GM23248 (cell line): ENCODE results near the gene HNRNPA1L2. TPM values are rescaled to one million over a fixed set of nuclear protein-coding genes. Genes with fewer than 3 reads are reported as not detected.

ENCODE experiments used
- DNase-seq: peaks from one replicate; pipeline ENCODE4 v3.0.0-alpha.2; 2015
- H2AFZ ChIP-seq: fragments of 200-600 bp; sonication (generic); 2 replicates; pipeline ENCODE4 v1.6.1; 2016; ENCODE audit warnings: antibody characterized with exemption
- H3F3A ChIP-seq: fragments of 200-600 bp; sonication (generic); 2 replicates; pipeline ENCODE4 v1.6.1; 2016; ENCODE audit warnings: mild to moderate bottlenecking, antibody characterized with exemption, mixed run types; ENCODE audit not compliant: insufficient read depth
- H3K27ac ChIP-seq: fragments of 200-600 bp; sonication (generic); 2 replicates; pipeline ENCODE4 v1.5.1; 2016; ENCODE audit warnings: mild to moderate bottlenecking
- H3K27me3 ChIP-seq: fragments of 200-600 bp; sonication (generic); replicated peaks from 2 replicates; pipeline ENCODE4 v1.6.1; 2016; ENCODE audit warnings: mild to moderate bottlenecking; ENCODE audit not compliant: insufficient read depth
- H3K36me3 ChIP-seq: fragments of 200-600 bp; sonication (generic); 2 replicates; pipeline ENCODE4 v1.6.1; 2016; ENCODE audit warnings: low read depth, mild to moderate bottlenecking
- H3K4me1 ChIP-seq: fragments of 200-600 bp; sonication (generic); 2 replicates; pipeline ENCODE4 v1.6.1; 2016; ENCODE audit warnings: mild to moderate bottlenecking; ENCODE audit not compliant: insufficient read depth
- H3K4me2 ChIP-seq: fragments of 200-600 bp; sonication (generic); one replicate; pipeline ENCODE4 v1.6.1; 2016; ENCODE audit warnings: mild to moderate bottlenecking; ENCODE audit not compliant: unreplicated experiment
- H3K4me3 ChIP-seq: fragments of 200-600 bp; sonication (generic); 2 replicates; pipeline ENCODE4 v1.5.1; 2016; ENCODE audit warnings: mild to moderate bottlenecking
- H3K79me2 ChIP-seq: fragments of 200-600 bp; sonication (generic); 2 replicates; pipeline ENCODE4 v1.6.1; 2016; ENCODE audit warnings: mild to moderate bottlenecking; ENCODE audit not compliant: insufficient read depth
- H3K9ac ChIP-seq: fragments of 200-600 bp; sonication (generic); 2 replicates; pipeline ENCODE4 v1.6.1; 2016; ENCODE audit warnings: mild to moderate bottlenecking
- H3K9me2 ChIP-seq: fragments of 200-600 bp; sonication (generic); 2 replicates; pipeline ENCODE4 v1.6.1; 2016; ENCODE audit warnings: mixed run types, mild to moderate bottlenecking, moderate library complexity; ENCODE audit not compliant: insufficient read depth
- H3K9me3 ChIP-seq: fragments of 200-600 bp; sonication (generic); one replicate; pipeline ENCODE4 v1.6.1; 2017; ENCODE audit warnings: low read depth
- H4K20me1 ChIP-seq: fragments of 200-600 bp; sonication (generic); 2 replicates; pipeline ENCODE4 v1.6.0; 2016; ENCODE audit not compliant: insufficient read depth
- EZH2 ChIP-seq: fragments of 200-600 bp; sonication (generic); IDR thresholded peaks from 2 replicates; pipeline ENCODE4 v1.6.1; 2018; ENCODE audit warnings: antibody characterized with exemption, mild to moderate bottlenecking; ENCODE audit not compliant: insufficient read depth, poor library complexity, severe bottlenecking
- EZH2phosphoT487 ChIP-seq: fragments of 200-600 bp; sonication (generic); IDR thresholded peaks from 2 replicates; pipeline ENCODE4 v1.6.1; 2018; ENCODE audit warnings: antibody characterized with exemption, moderate library complexity, mild to moderate bottlenecking, low read depth; ENCODE audit not compliant: insufficient read depth
- WGBS, 2 experiments: methylation state at CpG; one replicate each; pipeline ENCODE4 v1.1.6; 2015 to 2017; ENCODE audit warnings: low lambda C conversion rate in 2 of 2, low coverage in 1 of 2; ENCODE audit errors: missing lambda C conversion rate in 2 of 2; 5-methylcytosine and 5-hydroxymethylcytosine counted together
- in situ Hi-C: fragments of 300-500 bp; cut with MboI; formaldehyde crosslinking; loops from 2 replicates; pipeline ENCODE4 v1.15.0; 2020
- polyA plus RNA-seq: library from polyadenylated mRNA; unstranded; fragments of >200 nt; fragmentation: Nextera tagmentation; extraction: Ambion mirVana; gene quantifications from 2 replicates; pipeline ENCODE4 v1.2.1, GENCODE V29; 2016
- total RNA-seq: library from RNA; depleted of rRNA; stranded (reverse); fragments of >200 nt; shearing (Covaris generic); gene quantifications from 2 replicates; pipeline ENCODE4 v1.2.3, GENCODE V29; 2014

Gene HNRNPA1L2
- total and polyA plus RNA-seq, 2 experiments from 2014 or later, result 1.2 to 8.5 TPM

DNA sequence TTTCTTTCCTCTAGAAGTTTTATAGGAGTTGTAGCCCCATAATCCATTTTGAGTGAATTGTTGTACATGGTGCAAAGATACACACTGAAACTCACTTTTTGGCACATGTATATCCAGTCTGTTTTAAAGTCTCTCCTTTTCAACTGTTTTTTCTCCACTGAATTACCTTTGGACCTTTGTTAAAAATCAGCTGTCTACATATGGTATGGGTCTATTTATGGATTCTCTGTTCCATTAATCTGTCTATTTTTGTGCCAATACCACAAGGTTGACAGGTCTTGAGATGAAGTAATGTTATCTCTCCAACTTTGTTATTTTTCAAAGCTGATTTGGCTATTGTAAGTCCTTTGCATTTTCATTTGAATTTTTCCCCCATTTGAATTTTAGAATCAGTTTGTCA, 4.7 kb downstream of the HNRNPA1L2 start:
- Histone ChIP-seq H4K20me1 (no peaks in the 10 kb centered on the region), H2AFZ (no peak overlapping the region), H3K9me3 (no peaks in the 10 kb centered on the region), H3K4me2 (no peak overlapping the region), H3K9ac (no peak overlapping the region), H3K79me2 (peaks cover 32% of the 10 kb centered on the region), H3F3A (peaks cover 21% of the 10 kb centered on the region), H3K36me3 (no peaks in the 10 kb centered on the region; the same call in 1 of the 2 replicates), H3K9me2 (no peaks in the 10 kb centered on the region), H3K4me3 (no peak overlapping the region), H3K27me3 (no peaks in the 10 kb centered on the region), H3K4me1 (0 out of 2 replicates have a peak, but pooled peaks cover 6% of the 10 kb centered on the region), H3K27ac (no peak overlapping the region)
- TF ChIP-seq EZH2, result no peak
- in situ Hi-C loops, result no loop called here
- no peak for DNase-seq

- TF ChIP-seq EZH2phosphoT487 (no peak), EZH2 (no peak)
- H3K9ac ChIP-seq, result peak overlapping the region; percentile 98
- peak overlapping the region; percentile 100 for H3K4me2 ChIP-seq
- no peaks in the 10 kb centered on the region for H3K27me3 ChIP-seq
- H3K4me3 ChIP-seq, result peak overlapping the region; percentile 97
- peaks cover 32% of the 10 kb centered on the region for H3F3A ChIP-seq
- peak overlapping the region; percentile 96 for H3K27ac ChIP-seq
- H3K9me2 ChIP-seq, result no peaks in the 10 kb centered on the region
- WGBS, 2 experiments, result 73 to 78% methylated on average over 6 of the region's 6 CpGs
- H2AFZ ChIP-seq, result no peak overlapping the region; the same call in 1 of the 2 replicates
- peaks cover 61% of the 10 kb centered on the region for H3K79me2 ChIP-seq
- H3K9me3 ChIP-seq, result no peaks in the 10 kb centered on the region
- H4K20me1 ChIP-seq, result no peaks in the 10 kb centered on the region
- no peak for DNase-seq
- in situ Hi-C loops, result no loop called here
- H3K36me3 ChIP-seq, result no peaks in the 10 kb centered on the region; the same call in 1 of the 2 replicates
- peaks cover 22% of the 10 kb centered on the region; the same call in 1 of the 2 replicates for H3K4me1 ChIP-seq
Measured at GRCh38 chr13:52650731-52651130, 8.5 kb downstream of the HNRNPA1L2 start.

GRCh38 chr13:52651897-52652195, 9.6 kb downstream of the HNRNPA1L2 start:
- TF ChIP-seq EZH2phosphoT487 (no peak), EZH2 (no peak)
- peaks cover 72% of the 10 kb centered on the region for H3K79me2 ChIP-seq
- WGBS, 2 experiments, result 2% methylated on average over 7 of the region's 7 CpGs
- no peak for DNase-seq
- H3K9ac ChIP-seq, result peak overlapping the region; percentile 98
- no peaks in the 10 kb centered on the region for H4K20me1 ChIP-seq
- peak overlapping the region; percentile 90 for H2AFZ ChIP-seq
- no peaks in the 10 kb centered on the region for H3K27me3 ChIP-seq
- H3K4me1 ChIP-seq, result peaks cover 31% of the 10 kb centered on the region
- peaks cover 29% of the 10 kb centered on the region for H3F3A ChIP-seq
- H3K9me3 ChIP-seq, result no peaks in the 10 kb centered on the region
- in situ Hi-C loops, result no loop called here
- no peaks in the 10 kb centered on the region for H3K9me2 ChIP-seq
- peak overlapping the region; percentile 97 for H3K4me3 ChIP-seq
- peak overlapping the region; percentile 100 for H3K4me2 ChIP-seq
- H3K36me3 ChIP-seq, result peaks cover 3% of the 10 kb centered on the region; the same call in 1 of the 2 replicates
- peak overlapping the region; percentile 96 for H3K27ac ChIP-seq

DNA sequence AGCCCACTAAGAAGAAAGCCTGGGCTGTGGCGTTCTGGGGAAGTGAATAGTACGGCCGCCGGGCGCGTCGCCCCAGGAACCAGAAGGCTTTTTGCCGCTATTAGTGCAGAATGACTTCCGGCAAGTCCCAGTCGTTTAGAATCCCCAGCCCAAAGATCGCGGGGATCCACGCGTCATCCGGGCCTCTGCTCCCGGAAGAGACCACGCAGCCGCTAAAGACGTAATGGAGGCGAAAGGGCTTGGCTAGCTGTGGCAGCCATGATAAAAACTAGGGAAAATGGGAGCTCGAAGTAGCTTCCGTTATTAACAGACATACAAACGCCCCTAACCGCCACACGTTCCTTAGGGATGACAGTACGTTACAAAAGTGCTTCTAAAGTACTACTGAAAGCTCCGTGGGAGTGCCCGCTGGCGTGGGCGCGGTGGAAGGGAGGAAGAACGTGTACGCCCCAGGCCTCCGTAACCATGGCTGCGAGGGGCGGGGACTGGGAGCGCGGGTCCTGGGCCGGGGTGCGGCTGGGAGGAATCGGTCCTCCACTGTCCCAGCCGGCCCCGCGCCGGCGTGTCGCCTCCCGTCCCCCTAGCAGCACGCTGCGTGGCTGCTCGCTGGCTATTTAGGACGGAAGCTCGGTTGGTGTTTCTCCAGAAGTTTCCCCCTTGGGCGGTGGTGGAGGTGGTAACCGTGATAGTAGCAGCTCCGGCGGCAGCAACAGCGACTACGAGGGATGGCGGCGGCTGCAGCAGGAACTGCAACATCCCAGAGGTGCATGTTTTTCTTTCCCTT, 10.2 kb downstream of the HNRNPA1L2 start, which contains the start of gene SUGT1:
Gene SUGT1, plus strand, starts transcription at position 641 of the 784 bp plus-strand sequence. Its CDS starts 85 bp downstream, at position 726.
- Histone ChIP-seq H3K9ac (peak within 1 kb of the TSS; percentile 98), H3K4me1 (peaks cover 36% of the 10 kb centered on the region), H3K4me3 (peak within 1 kb of the TSS; percentile 97), H3K79me2 (peaks cover 77% of the 10 kb centered on the region), H3F3A (peaks cover 26% of the 10 kb centered on the region), H4K20me1 (no peaks in the 10 kb centered on the region), H2AFZ (peak within 1 kb of the TSS; percentile 90), H3K9me3 (no peaks in the 10 kb centered on the region), H3K4me2 (peak within 1 kb of the TSS; percentile 100), H3K36me3 (peaks cover 3% of the 10 kb centered on the region; the same call in 1 of the 2 replicates), H3K9me2 (no peaks in the 10 kb centered on the region), H3K27ac (peak within 1 kb of the TSS; percentile 96), H3K27me3 (no peaks in the 10 kb centered on the region)
- DNase-seq, result peak; percentile 99
- TF ChIP-seq EZH2 (no peak), EZH2phosphoT487 (no peak)
- in situ Hi-C loops, result no loop called here
- WGBS, 2 experiments, result 1 to 2% methylated on average over 52 to 61 of the region's 61 CpGs

DNA sequence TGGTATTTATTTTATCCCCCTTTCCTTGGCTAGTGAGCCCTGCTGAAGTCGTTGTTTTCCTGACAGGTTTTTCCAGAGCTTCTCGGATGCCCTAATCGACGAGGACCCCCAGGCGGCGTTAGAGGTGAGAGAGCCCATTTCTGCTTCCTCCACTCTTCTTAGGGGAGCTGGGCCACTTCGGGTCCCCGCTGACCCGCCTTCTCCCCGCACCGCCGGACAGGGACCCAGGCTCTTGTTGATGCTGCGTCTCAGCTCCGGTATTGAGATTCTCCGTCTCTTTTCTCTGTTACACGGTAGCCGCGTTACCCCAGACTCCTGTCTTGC, 10.7 kb downstream of the HNRNPA1L2 start:
- Histone ChIP-seq H3K9me3 (no peaks in the 10 kb centered on the region), H3K36me3 (peaks cover 8% of the 10 kb centered on the region), H3K4me3 (peak overlapping the region; percentile 97), H3F3A (peaks cover 26% of the 10 kb centered on the region), H3K9ac (peak overlapping the region; percentile 98), H3K27ac (peak overlapping the region; percentile 96), H3K79me2 (peaks cover 83% of the 10 kb centered on the region), H3K4me1 (peaks cover 41% of the 10 kb centered on the region), H4K20me1 (no peaks in the 10 kb centered on the region), H3K4me2 (peak overlapping the region; percentile 100), H3K9me2 (no peaks in the 10 kb centered on the region), H3K27me3 (no peaks in the 10 kb centered on the region), H2AFZ (peak overlapping the region; percentile 90)
- WGBS, 2 experiments, result 0 to 1% methylated on average over 18 of the region's 18 CpGs
- no peak for TF ChIP-seq EZH2phosphoT487
- in situ Hi-C loops, result no loop called here
- no peak for DNase-seq
